Skin of body (tissue), 1 donor: ENCODE data around the gene CD7. TPM values are rescaled to one million over a fixed set of nuclear protein-coding genes. Genes with fewer than 3 reads are reported as not detected.

Source experiments
- total RNA-seq: library from RNA; depleted of rRNA; stranded (reverse); fragments of >200 nt; gene quantifications from one replicate; pipeline ENCODE4 v1.2.3, GENCODE V29; 2014

CD7 gene
- total RNA-seq, 1 donor from 2014 or later, result 0.30 TPM

Other genes with a start within 250 kb of the CD7 start
- 262 TPM for gene FASN, start 219.4 kb downstream of the CD7 start, total RNA-seq
- gene CCDC57, start 104.8 kb downstream of the CD7 start, total RNA-seq, result 22.6 TPM
- gene SLC16A3, start 88.6 kb downstream of the CD7 start, total RNA-seq, result 16.3 TPM
- 40.5 TPM for gene CSNK1D, start 43.9 kb downstream of the CD7 start, total RNA-seq
- 11.7 TPM for gene SECTM1, start 16.2 kb upstream of the CD7 start, total RNA-seq
- not detected for gene TEX19, start 41.6 kb upstream of the CD7 start, total RNA-seq
- gene UTS2R, start 54.2 kb upstream of the CD7 start, total RNA-seq, result 0.20 TPM
- gene HEXD, start 100.7 kb upstream of the CD7 start, total RNA-seq, result 14.8 TPM
- gene OGFOD3, start 101.0 kb upstream of the CD7 start, total RNA-seq, result 13.5 TPM
- 24.8 TPM for gene CYBC1, start 133.1 kb upstream of the CD7 start, total RNA-seq
- 36.0 TPM for gene NARF, start 141.1 kb upstream of the CD7 start, total RNA-seq
- 25.4 TPM for gene FOXK2, start 202.1 kb upstream of the CD7 start, total RNA-seq